ENCODE data around the gene FAM13A. TPM values are rescaled to one million over a fixed set of nuclear protein-coding genes. Genes with fewer than 3 reads are reported as not detected.
A peak's percentile ranks its signal among the peaks of the same experiment; 100 is the strongest.

Gene FAM13A
- total RNA-seq, 4 donors from 2014 or later = 17.7 to 80.3 (median 46.2) TPM

DNA sequence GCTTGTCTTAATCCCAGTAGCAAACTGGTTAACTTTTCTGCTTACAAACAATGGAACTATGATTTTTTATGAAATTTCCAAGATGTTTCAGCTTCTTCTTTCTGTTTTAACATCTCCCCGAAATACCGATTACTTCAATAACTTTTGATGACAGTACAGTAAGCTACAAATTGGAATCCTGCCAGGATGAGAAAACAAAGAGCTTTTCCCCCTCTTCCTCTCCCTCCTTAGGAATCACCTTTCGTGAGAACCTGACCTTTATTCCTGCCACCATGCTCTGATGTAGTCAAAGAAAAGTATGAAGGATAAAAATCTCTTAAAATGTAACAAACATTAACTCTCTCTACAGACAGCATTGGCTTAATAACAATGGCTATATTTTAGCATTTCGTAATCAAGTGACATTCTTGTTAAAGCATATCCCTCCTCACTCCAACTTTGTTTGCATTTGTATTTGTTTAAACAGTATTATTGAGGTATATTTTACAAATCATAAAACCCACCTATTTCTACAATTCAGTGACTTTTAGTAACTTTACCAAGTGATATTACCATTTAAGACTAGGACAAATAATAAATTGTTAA, 210.7 kb downstream of the FAM13A start:
- TF ChIP-seq CTCF (IDR thresholded peaks at IDR 0.05) (no peak), POLR2A (IDR thresholded peaks at IDR 0.05) (no peak)
- no peak overlapping the region for H3K27ac ChIP-seq
- H3K4me3 ChIP-seq = no peak overlapping the region
- H3K4me1 ChIP-seq = no peaks in the 10 kb centered on the region
- intact Hi-C loops (cut with DNase I; ENCODE audit: low total_unique reads) = no loop called here
- H3K9me3 ChIP-seq = no peaks in the 10 kb centered on the region
- H3K36me3 ChIP-seq = no peaks in the 10 kb centered on the region
- no peak for DNase-seq
- H3K27me3 ChIP-seq = no peaks in the 10 kb centered on the region

- Histone ChIP-seq H3K4me1 (no peaks in the 10 kb centered on the region), H3K4me3 (no peak overlapping the region), H3K27ac (no peak overlapping the region), H3K36me3 (no peaks in the 10 kb centered on the region), H3K9me3 (no peaks in the 10 kb centered on the region), H3K27me3 (no peaks in the 10 kb centered on the region)
- TF ChIP-seq CTCF (IDR thresholded peaks at IDR 0.05) = no peak
- TF ChIP-seq POLR2A (IDR thresholded peaks at IDR 0.05) = no peak
- intact Hi-C loops (cut with DNase I; ENCODE audit: low total_unique reads) = no loop called here
- DNase-seq = no peak
Measured at GRCh38 chr4:88843067-88843685, 213.8 kb downstream of the FAM13A start.

DNA sequence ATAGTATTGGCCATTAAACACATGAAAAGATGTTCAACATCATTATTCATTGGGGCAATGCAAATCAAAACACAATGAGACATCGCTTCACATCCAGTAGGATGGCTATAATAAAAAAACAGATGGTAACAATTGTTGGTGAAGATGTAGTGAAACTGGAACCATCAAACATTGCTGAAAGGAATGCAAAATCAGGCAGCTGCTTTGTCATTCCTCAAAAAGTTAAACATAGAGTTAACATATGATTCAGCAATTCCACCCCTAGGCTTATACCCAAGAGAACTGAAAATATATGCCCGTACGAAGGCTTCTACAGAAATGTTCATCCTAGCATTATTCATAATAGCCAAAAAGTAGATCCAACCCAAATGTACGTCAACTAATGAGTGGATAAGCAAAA, 215.3 kb downstream of the FAM13A start:
- H3K27me3 ChIP-seq = no peaks in the 10 kb centered on the region
- no peaks in the 10 kb centered on the region for H3K36me3 ChIP-seq
- H3K4me1 ChIP-seq = no peaks in the 10 kb centered on the region
- no peak overlapping the region for H3K27ac ChIP-seq
- H3K4me3 ChIP-seq = no peak overlapping the region
- intact Hi-C loops (cut with DNase I; ENCODE audit: low total_unique reads) = no loop called here
- TF ChIP-seq POLR2A (IDR thresholded peaks at IDR 0.05) (no peak), CTCF (IDR thresholded peaks at IDR 0.05) (no peak)
- H3K9me3 ChIP-seq = no peaks in the 10 kb centered on the region
- no peak for DNase-seq

DNA sequence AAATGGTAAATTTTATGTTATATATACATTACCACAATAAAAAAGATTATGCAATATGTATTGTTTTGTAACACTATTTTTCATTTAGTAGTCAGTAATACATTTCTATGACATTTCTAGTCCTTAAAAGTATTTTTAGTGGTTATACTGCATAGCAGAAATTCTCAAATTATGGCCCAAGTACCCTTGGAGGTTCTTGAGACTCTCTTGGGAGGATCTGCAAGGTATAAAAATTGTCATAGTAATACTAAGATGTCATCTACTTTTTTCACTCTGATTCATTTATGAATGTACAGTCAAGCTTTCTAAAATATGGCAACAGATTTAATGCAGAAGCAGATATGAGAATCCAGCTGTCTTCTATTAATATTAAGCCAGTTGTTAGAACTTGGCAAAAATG, 220.8 kb downstream of the FAM13A start:
- H3K36me3 ChIP-seq = no peaks in the 10 kb centered on the region
- H3K27ac ChIP-seq = no peak overlapping the region
- H3K4me3 ChIP-seq = no peak overlapping the region
- no peaks in the 10 kb centered on the region for H3K27me3 ChIP-seq
- H3K4me1 ChIP-seq = no peaks in the 10 kb centered on the region
- no peak for DNase-seq
- H3K9me3 ChIP-seq = no peaks in the 10 kb centered on the region
- TF ChIP-seq CTCF (IDR thresholded peaks at IDR 0.05) = no peak
- TF ChIP-seq POLR2A (IDR thresholded peaks at IDR 0.05) = no peak
- intact Hi-C loops (cut with DNase I; ENCODE audit: low total_unique reads) = no loop called here

DNA sequence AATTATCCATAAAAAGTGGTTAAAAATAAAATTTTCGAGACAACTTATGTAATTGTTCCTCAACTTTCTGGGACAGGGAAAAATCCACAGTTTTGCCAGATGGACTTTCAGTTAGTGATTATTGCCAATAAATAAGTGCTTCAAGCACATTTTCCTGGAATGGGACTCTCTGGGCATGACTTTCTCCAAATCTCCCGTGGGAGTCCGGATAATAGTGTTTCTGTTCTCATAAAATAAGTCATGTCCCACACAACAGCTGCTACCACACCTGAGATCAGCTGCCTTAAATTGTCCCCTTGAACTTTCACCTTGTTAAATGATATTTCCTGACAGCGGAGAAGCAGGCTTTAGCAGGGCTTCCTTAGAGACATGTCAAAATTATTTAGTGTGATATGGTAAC, 226.0 kb downstream of the FAM13A start:
- Histone ChIP-seq H3K27me3 (no peaks in the 10 kb centered on the region), H3K9me3 (no peaks in the 10 kb centered on the region), H3K4me1 (peaks cover 0 to 2% of the 10 kb centered on the region in 2 donors), H3K36me3 (no peaks in the 10 kb centered on the region), H3K4me3 (no peak overlapping the region), H3K27ac (peak overlapping the region in 1 of 2 donors; percentile 39)
- intact Hi-C loops (cut with DNase I; ENCODE audit: low total_unique reads) = no loop called here
- TF ChIP-seq CTCF (IDR thresholded peaks at IDR 0.05) = no peak
- TF ChIP-seq POLR2A (IDR thresholded peaks at IDR 0.05) = no peak
- no peak for DNase-seq

All from uterus (tissue), 4 donors.